Parathyroid adenoma (tissue), 2 donors: ENCODE results near the gene RNF149.

Experiments used
- H2AFZ ChIP-seq: fragments of 300-600 bp; sonication (generic); one replicate; pipeline ENCODE4 v1.7.0; 2017; ENCODE audit warnings: antibody characterized with exemption, mild to moderate bottlenecking
- H3K27ac ChIP-seq: fragments of 300-600 bp; sonication (generic); one replicate; pipeline ENCODE4 v1.7.0; 2017
- H3K27me3 ChIP-seq: fragments of 300-600 bp; sonication (generic); one replicate; pipeline ENCODE4 v1.7.0; 2017; ENCODE audit warnings: low read length; ENCODE audit not compliant: control insufficient read depth, insufficient read depth
- H3K36me3 ChIP-seq: fragments of 300-600 bp; sonication (generic); one replicate; pipeline ENCODE4 v1.7.0; 2017; ENCODE audit warnings: low read length; ENCODE audit not compliant: control insufficient read depth, insufficient read depth
- H3K4me1 ChIP-seq: fragments of 300-600 bp; sonication (generic); one replicate; pipeline ENCODE4 v1.7.0; 2017; ENCODE audit warnings: control low read depth
- H3K4me2 ChIP-seq: fragments of 300-600 bp; sonication (generic); one replicate; pipeline ENCODE4 v1.7.0; 2017; ENCODE audit warnings: low read length
- H3K4me3 ChIP-seq: fragments of 300-600 bp; sonication (generic); one replicate; pipeline ENCODE4 v1.7.0; 2017; ENCODE audit warnings: low read depth, low read length
- H3K79me2 ChIP-seq: fragments of 300-600 bp; sonication (generic); one replicate; pipeline ENCODE4 v1.7.0; 2017; ENCODE audit warnings: control low read depth
- H3K9ac ChIP-seq: fragments of 300-600 bp; sonication (generic); one replicate; pipeline ENCODE4 v1.7.0; 2017; ENCODE audit warnings: mild to moderate bottlenecking
- H3K9me3 ChIP-seq: fragments of 300-600 bp; sonication (generic); one replicate; pipeline ENCODE4 v1.7.0; 2017; ENCODE audit warnings: low read length; ENCODE audit not compliant: control insufficient read depth
- TF ChIP-seq, protein P1 (sequence below): fragments of 300-600 bp; sonication (generic); IDR thresholded peaks from one replicate; pipeline ENCODE4 v1.7.0; 2017; ENCODE audit warnings: antibody characterized with exemption, mild to moderate bottlenecking
- donor health status: primary hyperparathyroidism.

RNF149 gene, protein sequence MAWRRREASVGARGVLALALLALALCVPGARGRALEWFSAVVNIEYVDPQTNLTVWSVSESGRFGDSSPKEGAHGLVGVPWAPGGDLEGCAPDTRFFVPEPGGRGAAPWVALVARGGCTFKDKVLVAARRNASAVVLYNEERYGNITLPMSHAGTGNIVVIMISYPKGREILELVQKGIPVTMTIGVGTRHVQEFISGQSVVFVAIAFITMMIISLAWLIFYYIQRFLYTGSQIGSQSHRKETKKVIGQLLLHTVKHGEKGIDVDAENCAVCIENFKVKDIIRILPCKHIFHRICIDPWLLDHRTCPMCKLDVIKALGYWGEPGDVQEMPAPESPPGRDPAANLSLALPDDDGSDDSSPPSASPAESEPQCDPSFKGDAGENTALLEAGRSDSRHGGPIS

DNA sequence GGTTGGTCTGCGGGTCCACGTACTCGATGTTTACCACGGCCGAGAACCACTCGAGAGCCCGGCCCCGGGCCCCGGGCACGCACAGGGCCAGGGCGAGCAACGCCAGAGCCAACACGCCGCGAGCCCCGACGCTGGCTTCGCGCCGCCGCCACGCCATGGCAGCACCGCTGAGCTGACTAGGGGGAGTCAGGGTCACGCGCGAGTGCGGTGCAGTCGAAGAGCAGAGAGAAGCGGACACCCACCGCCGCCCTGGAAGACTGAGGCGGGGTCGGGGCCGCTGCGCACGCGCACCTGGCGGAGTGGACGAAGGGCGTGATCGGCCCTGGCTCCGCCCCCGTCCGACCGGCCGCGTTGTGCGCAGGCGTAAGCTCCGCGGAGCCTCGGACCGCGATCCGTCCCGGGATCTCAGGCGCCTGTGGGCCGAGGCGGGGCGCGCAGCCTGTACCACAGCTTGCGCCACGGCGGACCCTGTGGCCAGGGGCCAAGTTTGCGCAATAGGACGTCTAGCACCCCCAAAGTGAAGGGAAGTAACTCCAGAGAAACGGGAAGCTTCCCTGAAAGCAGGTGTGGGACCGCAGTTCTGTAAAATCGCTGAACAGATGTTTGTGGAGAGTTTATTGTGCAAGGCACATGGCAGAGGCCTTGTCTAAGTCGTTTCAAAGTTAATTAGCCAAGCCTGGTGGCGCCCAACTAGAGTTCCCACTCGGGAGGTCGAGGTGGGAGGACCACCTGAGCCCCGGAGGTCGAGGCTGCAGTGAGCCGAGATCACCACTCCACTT lies at the start of gene RNF149:
RNF149 (minus strand) TSS at position 270 of the 779 bp plus-strand sequence; CDS start at position 157, 113 bp downstream.
- TF ChIP-seq, protein P1, sequence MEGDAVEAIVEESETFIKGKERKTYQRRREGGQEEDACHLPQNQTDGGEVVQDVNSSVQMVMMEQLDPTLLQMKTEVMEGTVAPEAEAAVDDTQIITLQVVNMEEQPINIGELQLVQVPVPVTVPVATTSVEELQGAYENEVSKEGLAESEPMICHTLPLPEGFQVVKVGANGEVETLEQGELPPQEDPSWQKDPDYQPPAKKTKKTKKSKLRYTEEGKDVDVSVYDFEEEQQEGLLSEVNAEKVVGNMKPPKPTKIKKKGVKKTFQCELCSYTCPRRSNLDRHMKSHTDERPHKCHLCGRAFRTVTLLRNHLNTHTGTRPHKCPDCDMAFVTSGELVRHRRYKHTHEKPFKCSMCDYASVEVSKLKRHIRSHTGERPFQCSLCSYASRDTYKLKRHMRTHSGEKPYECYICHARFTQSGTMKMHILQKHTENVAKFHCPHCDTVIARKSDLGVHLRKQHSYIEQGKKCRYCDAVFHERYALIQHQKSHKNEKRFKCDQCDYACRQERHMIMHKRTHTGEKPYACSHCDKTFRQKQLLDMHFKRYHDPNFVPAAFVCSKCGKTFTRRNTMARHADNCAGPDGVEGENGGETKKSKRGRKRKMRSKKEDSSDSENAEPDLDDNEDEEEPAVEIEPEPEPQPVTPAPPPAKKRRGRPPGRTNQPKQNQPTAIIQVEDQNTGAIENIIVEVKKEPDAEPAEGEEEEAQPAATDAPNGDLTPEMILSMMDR, result no peak
- Histone ChIP-seq H3K79me2 (peaks cover 24% of the 10 kb centered on the region), H3K4me1 (no peaks in the 10 kb centered on the region), H3K4me3 (peak within 1 kb of the TSS; percentile 97), H3K9ac (peak within 1 kb of the TSS; percentile 49), H3K27ac (peak within 1 kb of the TSS; percentile 72), H3K4me2 (peak within 1 kb of the TSS; percentile 98), H2AFZ (peak within 1 kb of the TSS; percentile 96), H3K27me3 (no peaks in the 10 kb centered on the region), H3K9me3 (no peaks in the 10 kb centered on the region), H3K36me3 (no peaks in the 10 kb centered on the region)

DNA sequence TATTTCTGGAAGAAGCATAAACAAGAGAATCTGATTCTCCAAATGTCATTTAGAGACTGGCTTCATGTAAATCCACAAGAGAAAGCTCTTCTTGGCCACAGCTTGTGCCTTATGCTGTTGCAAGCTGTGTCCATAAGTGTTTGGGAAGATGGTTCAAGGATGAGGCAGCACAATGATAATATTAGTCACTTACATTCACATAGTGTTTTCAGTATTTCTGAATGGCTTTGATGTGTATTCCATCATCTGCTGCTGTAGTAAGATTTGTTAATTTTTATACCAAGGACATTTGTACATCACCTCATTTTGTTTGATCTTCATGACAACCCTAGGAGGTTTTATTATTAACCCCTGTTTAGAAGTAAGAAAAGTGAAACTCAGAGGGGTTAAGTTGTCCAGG lies 48.9 kb upstream of the RNF149 start:
- TF ChIP-seq, protein P1, result no peak
- Histone ChIP-seq H3K36me3 (no peaks in the 10 kb centered on the region), H3K9ac (no peak overlapping the region), H3K4me1 (no peaks in the 10 kb centered on the region), H2AFZ (no peak overlapping the region), H3K9me3 (no peaks in the 10 kb centered on the region), H3K79me2 (no peaks in the 10 kb centered on the region), H3K27ac (no peak overlapping the region), H3K27me3 (no peaks in the 10 kb centered on the region), H3K4me3 (no peak overlapping the region), H3K4me2 (no peak overlapping the region)

DNA sequence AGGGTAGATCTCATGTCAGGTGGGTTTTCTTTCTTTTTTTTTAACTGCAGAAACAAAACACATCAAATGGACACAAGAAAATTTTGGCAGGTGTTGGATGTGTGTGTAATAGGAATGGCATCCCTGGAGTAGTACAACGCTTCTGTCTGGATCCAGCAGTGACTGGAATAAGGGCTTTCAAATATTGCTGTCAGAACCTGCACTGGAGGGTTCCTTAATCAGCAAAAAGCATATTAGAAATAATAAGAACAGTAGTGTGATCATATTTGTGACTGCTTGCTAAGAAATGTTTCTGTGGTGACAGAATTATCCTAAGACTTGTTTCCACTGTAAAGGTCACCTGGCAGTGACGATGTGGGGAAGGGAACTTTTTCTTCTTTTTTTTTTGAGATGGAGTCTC lies 48.0 kb upstream of the RNF149 start:
- Histone ChIP-seq H3K9me3 (no peaks in the 10 kb centered on the region), H3K9ac (no peak overlapping the region), H3K36me3 (no peaks in the 10 kb centered on the region), H2AFZ (no peak overlapping the region), H3K4me3 (no peak overlapping the region), H3K27ac (no peak overlapping the region), H3K4me1 (no peaks in the 10 kb centered on the region), H3K27me3 (no peaks in the 10 kb centered on the region), H3K79me2 (no peaks in the 10 kb centered on the region), H3K4me2 (no peak overlapping the region)
- TF ChIP-seq, protein P1, result no peak

DNA sequence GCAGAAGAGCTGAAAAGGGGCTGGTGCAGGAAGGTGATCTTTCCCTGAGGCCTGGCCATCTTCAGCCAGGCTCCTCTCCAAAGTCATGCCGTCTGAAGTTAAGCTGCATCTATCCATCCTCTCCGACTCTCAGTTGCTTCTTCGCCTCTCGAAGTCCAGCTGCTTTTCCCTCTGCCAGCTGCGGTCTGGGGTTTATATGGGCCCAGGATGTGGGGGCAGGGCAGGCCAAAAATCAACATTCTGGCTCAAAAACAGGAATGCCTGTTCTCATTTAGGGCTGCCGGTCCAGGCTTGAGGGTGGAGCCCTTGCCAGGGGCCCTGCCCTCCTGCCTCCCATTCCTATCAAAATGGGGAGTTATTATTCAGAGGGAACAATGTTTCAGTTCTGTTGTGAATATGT lies 47.6 kb upstream of the RNF149 start:
- H3K4me1 ChIP-seq, result no peaks in the 10 kb centered on the region
- H3K36me3 ChIP-seq, result no peaks in the 10 kb centered on the region
- H3K79me2 ChIP-seq, result no peaks in the 10 kb centered on the region
- no peak overlapping the region for H3K9ac ChIP-seq
- H2AFZ ChIP-seq, result no peak overlapping the region
- H3K27ac ChIP-seq, result no peak overlapping the region
- no peaks in the 10 kb centered on the region for H3K9me3 ChIP-seq
- TF ChIP-seq, protein P1, result no peak
- H3K4me2 ChIP-seq, result no peak overlapping the region
- H3K27me3 ChIP-seq, result no peaks in the 10 kb centered on the region
- no peak overlapping the region for H3K4me3 ChIP-seq
